Breast epithelium (tissue), 3 donors: ENCODE results near the gene TMA16.

Experiments
- CTCF ChIP-seq, 3 donors: fragments of 450-650 bp; IDR thresholded peaks; one replicate each; pipeline ENCODE4 v1.5.1; 2016 to 2017; ENCODE audit warnings: antibody characterized with exemption in 3 of 3, mild to moderate bottlenecking in 3 of 3, moderate library complexity in 3 of 3
- POLR2A ChIP-seq: fragments of 450-650 bp; IDR thresholded peaks from one replicate; pipeline ENCODE4 v1.6.1; 2016; ENCODE audit warnings: antibody characterized with exemption, mild to moderate bottlenecking, moderate library complexity
- POLR2AphosphoS5 ChIP-seq, 3 donors: sonication (generic); formaldehyde crosslinking; IDR thresholded peaks; one replicate each; pipeline ENCODE4 v1.6.1; 2017; ENCODE audit warnings: antibody characterized with exemption in 3 of 3

GRCh38 chr4:163540977-163541376 is 46.5 kb downstream of the TMA16 start:
- TF ChIP-seq CTCF (IDR thresholded peaks at IDR 0.05) = no peak
- TF ChIP-seq POLR2A = no peak
- TF ChIP-seq POLR2AphosphoS5 (IDR thresholded peaks at IDR 0.05) = no peak
